ENCODE results near the gene MTM1.

The MTM1 gene

DNA sequence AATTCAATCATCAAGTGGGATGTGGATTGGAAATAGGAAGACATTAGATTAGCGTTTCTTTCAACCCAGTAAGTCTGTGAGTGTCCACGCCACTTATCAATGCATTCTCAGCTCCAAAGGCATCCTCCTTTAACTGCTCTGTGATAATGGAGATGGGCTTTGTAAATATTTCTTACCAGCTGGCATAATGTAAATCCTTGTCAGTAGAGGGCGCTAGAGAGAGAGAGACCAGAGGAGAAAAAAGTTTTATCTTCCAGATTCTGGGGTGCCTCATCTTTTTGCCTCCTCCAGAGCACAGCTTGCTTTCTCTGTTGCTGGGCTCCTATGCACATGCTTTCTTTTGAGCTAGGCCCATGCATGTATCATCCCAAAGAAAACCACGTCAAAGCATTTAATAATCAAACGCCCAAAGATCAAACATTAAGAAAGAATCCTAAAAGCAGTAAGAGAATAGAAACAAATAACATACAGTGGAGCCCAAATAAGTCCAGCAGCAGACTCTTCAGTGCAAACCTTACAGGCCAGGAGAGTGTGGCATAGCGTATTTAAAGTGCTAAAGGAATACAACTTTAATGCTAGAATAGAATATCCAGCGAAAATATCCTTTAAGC, 115.2 kb downstream of the MTM1 start:
- no peak for DNase-seq

DNA sequence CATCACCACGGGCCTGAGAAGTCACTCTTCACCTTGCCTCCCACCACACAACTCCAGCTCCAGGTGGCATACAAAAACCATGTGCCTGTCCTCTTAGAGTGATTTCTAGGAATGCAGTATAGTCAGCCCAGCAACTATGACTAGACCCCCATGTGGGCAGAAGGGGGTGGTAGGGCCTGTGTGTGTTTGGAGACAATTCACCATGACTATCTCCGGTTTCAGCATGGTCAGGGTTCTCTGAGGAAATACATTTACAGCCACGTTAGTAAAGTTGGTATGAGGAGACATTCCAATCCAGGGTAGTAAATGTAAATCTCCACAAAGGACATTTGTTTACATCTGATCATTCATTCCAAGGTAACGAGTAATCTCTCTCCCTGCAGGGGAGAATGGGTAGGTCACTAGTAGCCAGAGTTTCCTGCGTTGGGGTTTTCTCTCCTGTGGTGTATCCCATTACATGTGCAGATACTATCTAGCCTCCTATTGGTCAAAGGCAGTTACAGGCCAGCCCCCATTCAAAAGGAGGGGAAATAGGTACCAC, 120.6 kb downstream of the MTM1 start:
- DNase-seq, result no peak

DNA sequence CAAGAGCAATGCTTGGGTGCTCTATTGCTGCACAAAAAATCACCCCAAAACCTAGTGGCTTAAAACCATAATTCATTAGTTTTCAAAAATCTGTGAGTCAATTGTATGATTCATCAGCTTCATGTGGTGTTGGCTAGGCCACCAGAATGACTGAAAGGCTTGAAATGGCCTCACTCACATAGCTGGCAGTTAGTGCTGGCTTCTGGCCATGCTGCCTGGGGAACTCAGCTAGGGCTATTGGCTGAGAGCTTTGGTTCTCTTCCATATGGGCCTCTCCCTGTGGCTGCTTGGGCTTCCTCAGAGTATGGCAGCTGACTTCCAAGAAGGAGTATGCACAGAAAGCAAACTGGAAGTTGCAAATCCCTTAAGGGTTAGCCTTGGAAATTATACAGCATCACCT, 121.7 kb downstream of the MTM1 start:
- no peak for DNase-seq

DNA sequence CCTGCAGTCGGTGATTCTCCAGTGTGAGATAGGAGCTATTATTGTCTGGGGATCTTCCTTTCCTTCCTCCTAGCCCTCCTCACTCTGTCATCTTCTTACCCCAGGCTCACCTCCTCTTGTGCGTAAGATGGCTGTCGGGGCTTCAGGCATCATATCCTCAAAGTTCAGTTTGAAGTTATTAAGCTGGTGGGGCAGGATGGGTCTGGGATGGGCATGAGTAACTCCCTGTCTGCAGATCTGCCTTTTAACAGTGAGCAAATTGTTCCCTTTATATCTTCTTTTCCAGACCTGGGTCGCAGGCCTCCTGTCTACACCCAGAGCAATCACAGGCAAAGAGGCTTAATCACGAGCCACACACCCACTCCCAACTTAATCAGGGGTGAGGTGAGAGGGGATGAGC, 123.9 kb downstream of the MTM1 start:
- DNase-seq, result no peak

DNA sequence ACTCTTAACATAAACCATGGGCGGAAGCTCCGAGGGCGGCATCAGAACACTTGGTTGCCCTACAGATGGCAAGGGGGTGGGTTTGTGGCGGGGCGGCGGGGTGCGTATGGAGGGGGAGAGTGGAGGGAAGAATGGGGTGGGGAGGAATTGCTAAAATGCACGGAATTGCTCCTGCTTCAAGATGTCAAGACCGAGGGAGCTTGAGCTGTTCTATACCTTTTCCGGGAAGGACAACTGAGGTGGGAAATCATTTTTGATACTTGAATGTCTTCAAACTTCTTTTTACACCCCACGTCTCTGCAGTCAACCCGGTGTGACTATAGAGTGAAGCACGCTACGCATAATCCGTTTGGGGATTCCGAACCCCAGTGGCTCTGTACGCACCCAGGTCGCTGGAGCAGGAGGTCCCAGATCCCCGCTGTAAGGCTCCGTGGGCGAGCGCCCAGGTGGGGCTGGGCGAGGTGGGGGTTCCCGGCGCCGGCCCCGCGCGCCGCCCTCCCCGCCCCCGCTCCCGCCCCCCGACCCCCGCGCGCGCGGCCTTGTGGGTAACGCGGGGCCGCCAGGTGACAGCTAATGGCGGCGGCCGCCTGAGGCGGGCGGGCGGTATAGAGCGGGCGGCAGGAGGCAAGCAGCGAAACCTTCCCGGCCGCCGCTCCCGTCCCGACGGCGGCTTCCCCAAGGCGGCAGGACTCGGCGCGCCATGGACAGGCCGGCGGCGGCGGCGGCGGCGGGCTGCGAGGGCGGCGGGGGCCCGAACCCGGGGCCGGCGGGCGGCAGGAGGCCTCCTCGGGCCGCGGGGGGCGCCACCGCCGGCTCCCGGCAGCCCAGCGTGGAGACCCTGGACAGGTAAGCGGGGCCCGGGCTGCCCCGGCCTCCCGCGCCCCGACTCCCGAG, 124.7 kb downstream of the MTM1 start, which contains the start of gene MTMR1:
Gene MTMR1 (plus strand): TSS at position 566 of the 894 bp plus-strand sequence. CDS start 135 bp downstream, at position 701.
- no peak for DNase-seq

DNA sequence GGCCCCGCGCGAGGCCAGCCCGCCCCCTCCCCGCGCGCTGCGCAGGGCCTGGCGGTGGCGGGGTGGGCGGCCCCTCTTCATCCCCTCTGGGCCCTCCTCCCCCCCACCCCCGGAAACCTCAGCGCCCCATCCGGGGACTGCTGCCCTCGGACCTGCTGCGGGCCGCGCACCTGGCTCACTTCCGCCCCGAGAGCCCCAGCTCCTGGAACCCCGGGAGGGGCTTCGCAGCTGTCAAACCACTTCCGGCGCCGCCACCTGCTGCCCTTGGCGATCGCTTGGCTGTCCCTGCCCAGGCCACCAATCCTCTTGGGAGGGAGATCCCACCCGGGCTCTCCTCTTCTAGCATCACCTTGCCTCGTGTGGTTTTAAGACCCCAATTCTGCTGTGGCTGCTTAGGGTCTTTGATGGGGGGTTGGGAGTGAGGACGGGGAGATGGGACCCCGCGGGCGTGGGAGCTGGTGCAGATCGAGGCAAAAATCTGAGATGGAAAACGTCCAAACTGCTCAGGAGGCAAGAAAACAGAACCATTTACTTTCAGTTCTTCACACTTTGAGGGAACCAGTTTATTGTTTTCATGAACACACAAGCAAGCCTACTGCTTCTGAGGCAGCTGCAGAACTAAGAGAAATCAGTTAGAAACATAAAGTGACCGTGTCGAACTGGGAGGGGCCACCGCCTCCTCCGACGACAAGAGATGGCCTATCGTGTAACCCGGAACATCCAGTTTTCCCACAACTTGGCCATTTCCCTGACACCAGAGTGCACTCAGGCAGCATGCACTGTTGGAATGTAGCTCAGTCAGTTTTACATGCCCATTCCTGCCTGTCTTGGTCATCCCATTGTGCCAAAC, 125.5 kb downstream of the MTM1 start:
- peak; percentile 67 for DNase-seq

DNA sequence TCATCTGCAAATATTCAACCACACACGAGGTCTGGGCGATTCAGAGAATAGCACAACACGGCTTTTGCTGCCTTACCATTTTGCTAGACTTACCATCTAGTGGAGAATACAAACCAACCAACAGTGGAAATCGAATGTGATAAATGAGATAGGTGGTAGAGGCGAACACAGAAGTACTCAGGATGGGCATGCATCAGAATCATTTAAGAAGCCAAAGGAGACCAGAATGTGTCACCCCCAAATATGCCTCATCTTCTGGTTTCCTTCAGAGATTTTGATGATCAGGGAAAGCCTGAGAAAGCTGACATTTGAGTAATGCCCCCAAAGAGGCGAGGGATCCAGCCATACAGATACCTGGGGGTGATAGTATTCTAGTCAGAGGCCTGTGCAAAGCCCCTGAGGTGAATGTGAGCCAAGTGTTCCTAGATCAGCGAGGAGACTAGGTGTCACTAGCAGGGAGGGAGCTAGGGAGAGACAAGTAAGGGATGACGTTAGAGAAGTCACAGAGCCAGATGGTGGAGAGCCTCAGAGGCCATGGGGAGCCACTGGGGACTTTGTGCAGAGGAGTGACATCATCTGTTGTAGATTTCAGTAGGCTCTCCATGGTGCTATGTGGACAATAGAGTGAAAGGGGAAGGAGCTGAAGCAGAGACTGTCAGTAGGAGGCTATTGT, 126.5 kb downstream of the MTM1 start:
- DNase-seq, result no peak

DNA sequence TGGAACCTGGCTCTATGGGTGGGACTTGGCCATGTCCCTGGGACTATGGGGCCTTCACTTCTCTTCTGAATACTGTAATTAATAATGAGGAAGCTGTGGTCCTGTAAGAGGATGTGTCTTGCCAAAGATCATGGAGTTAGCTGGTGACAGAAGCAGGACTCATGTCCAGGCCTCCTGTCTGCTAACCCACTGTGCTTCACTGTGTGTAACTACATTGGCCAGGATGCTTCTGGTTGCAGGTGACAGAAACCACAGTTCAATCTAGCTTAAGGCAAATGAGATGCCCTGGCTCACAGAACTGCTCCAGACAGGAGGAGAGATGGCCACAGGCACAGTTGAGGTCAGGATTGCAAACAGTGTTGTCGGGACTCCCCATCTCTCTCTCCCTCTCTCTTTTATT, 127.9 kb downstream of the MTM1 start:
- DNase-seq, result no peak

DNA sequence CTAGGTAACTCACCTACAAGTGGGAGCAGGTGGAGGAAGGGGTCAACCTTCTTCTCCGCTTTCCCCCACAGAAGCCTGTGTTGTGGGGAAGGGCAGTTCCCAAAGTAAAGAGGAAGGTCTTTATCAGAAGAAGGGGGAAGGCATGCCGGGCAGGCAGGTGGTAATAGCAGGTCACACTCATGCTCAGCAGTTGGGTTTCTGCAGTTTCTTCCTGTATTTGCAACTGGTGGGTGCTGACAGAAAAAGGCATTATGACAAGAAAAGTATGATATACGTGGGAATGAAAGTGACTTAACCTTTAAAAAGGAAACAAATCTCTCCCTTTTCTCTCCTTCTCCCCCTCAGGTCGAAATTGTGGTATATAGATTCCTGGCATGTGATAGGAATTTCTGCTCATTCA, 128.4 kb downstream of the MTM1 start:
- no peak for DNase-seq

DNA sequence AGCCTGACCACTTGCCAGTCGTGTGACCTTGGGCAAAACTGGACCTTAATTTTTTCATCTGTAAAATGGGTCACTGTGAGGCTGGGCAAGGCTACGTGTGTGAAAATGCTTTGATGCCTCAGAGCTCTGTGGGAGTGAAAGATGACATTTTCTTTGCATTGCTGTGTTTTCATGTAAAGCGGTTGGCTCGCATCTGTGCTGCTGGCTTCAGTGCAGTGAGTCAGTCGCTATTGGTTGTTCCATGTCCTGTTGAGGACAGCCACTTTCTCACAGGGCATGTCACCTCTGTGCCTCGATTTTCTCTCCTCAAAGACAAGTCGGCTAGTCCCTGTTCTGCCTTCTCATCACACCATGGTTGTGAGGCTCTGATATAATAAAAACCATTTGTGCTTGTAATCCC, 129.2 kb downstream of the MTM1 start:
- DNase-seq, result no peak

DNA sequence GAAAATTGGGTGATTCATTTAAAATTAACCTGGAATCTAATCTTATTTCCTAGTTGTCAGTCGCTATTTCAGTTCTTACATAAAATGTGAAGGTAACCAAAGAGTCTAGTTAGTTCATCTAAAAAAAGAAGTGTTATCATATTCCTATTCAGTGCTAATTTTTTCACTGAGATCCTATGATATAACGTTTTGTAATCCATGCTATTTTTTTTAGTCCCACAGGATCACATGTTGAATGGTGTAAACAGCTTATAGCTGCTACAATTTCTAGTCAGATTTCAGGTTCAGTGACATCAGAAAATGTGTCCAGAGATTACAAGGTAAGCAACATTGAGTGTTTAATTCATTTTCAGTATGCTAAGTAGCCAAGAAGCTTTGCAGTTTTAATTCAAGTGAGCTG, 130.6 kb downstream of the MTM1 start:
- DNase-seq, result no peak

DNA sequence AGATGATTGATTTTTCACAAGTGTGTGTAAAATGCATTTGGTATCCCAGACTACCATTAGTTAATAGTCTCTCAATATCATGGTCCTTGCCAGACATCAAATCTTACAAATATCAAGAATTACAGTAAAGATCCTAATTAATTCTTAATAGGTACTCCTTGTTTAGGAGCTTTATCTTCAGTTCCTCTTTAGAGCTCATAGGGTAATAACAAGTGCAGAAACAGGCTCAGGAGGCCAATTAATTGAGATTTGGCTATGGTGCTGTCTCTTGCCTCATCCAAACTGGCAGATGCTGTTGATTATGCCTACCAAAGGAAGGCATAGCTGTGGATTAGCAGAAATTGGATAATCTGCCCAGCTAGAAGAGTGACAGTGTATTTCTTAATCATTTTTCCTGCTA, 131.7 kb downstream of the MTM1 start:
- DNase-seq, result no peak

DNA sequence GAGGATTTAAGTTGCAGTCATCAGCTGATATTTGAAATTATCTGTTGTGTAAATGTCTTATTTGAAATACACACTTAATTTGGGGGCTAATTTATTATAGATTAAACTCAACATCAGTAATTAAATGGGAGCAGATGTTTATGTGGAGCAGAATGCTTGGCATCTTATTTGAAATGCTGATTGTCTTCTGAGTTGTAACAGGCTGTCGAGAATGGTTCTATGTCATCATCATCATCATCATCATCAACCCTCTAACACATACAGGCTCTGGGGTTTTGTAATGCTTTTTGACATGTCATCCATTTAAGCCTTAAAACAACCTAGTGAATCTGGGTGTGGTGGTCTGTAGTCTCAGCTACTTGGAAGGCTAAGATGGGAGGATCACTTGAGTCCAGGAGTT, 133.0 kb downstream of the MTM1 start:
- DNase-seq, result no peak

DNA sequence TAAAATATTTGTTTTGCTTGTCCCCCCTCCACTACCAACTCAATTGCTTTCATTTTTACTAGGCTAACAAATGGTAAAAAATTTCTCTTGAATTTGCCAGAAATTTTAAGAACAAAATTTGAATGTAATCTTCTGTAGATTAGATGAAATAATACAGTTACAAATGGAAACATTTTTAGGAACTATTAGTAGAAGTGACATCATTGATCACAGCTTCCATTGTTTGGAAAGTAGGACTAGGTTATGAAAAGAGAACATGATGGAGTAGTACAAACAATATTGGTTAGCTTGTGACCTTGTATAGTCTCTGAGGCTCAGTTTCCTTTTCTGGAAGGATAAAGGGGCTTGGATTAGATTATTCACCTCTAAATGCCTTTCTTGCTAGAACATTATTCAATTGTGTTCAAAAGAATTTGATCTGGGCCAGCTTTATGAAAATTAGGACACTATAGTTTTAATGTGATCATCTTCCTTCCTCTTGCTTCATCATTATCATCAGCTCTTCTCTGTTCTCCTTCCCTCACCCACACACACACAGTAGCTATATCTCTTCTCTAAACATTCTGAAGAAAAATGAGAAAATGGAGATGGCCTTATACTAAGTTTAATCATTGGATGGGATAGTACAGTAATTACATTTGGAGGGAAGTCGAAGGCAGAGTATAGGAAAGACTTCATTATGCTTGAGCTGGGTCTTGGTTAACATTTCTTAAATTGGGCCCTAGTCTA, 134.7 kb downstream of the MTM1 start:
- DNase-seq, result no peak

DNA sequence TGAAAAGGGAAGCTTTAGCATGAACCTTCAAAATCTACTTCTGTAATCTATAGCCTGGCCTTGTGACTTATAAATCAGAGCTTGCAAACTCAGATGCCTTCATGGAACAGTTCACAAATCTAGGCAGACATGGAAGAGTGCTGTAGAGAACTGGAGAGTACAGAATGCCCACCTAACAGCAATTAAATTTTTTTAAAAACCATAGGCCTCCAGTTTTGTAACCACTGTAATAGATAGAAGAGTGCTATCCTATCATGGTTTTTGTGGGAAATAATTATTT, 135.2 kb downstream of the MTM1 start:
- DNase-seq, result no peak

DNA sequence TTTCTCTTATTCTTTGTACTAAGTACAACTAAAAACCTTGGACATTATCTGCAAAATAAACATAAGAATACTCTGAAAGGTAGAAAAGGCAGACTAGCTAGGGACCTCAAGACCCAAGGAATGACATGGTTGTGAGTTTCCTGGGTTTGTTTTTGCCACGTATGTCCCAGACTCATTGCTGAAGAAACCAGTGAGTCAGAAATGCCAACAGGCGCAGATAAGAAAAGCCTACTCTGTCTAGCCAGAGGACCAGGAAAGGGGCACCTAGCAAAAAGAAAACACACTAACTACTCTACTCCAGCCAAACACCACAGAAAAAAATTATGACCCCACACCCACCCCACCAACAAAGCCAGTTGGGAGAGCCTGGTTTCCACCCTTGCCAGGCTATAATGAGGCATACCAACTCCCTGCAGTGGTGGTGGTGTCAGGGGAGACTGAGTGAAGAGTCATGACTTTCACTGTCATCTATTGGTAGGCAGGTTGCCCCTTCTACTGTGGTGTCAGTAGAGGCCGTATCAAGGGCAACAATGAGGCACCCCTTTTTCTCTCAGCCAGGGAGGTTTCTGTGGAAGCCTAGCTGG, 135.7 kb downstream of the MTM1 start:
- DNase-seq, result no peak

DNA sequence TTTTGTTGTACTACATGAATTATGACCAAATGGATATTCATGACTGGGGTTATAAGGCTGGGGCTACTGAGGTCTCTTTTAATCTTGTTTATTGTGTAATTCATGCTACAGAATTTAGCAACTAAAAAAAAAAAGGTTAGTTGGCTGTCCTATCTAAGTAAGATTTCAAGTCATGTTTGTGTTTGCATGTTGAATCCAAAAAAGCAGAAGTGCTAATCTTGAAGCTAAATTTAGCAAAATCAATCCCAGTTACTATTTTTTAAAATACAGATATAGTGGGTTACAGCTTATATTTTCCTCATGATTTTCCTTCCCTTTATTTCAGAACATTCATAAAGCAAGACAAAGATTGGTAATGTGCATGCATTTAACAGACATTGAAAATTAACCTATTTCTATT, 144.2 kb downstream of the MTM1 start:
- no peak for DNase-seq

DNA sequence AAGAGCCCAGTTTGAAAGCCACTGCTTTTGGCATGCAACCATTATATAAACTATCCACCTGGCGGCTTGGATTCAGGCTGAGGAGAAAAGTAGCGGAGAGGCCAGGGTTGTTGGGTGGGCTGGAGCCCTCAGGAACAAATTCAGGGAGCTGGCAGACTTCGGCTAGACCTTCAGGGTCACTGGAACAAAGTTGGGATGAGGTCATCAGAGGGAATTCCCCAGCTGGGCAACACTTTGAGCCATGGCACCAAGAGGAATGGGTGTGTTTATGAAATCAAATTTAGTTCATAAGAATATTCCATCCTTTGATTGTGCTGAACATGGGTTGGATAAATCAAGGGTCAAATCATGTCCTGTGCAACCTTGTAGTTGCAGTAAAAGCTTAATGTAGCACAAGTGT, 146.8 kb downstream of the MTM1 start:
- no peak for DNase-seq

DNA sequence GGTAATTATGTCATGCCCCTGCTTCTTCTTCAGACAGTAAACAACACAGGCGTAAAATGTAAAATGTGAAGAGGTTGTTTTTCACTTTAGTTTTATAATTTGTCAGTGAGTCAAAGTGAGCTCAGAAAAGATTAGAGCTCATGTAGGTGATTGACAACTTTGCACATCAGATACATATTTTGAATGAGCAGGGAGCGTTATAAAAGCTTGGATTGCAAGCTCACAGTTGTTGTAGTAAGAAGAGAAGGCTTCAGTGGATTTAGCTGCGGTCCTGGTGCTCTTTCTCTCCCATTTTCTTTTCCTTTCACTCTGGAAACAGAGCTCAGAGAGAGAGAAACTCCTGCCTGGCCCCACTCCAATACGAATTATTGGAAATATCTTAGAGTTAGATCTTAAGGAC, 151.2 kb downstream of the MTM1 start:
- no peak for DNase-seq

Measured in activated CD4-positive, CD25-positive, alpha-beta regulatory T cell treated with anti-CD3 and anti-CD28 coated beads, Interleukin-2, amount 50 U/mL, for 72 hours (primary cell).